ENCODE data around the gene GET3.

Gene GET3

GRCh38 chr19:12752056-12752781 lies 14.9 kb downstream of the GET3 start:
- DNase-seq (ENCODE audit: low read depth), result no peak

- DNase-seq (ENCODE audit: low read depth), result no peak
Observed at GRCh38 chr19:12754465-12755196, 17.3 kb downstream of the GET3 start.

GRCh38 chr19:12756150-12756883 lies 19.0 kb downstream of the GET3 start:
- DNase-seq (ENCODE audit: low read depth), result no peak

- peak; percentile 40 for DNase-seq (ENCODE audit: low read depth)
Observed at GRCh38 chr19:12757544-12758274, 20.4 kb downstream of the GET3 start.

- no peak for DNase-seq (ENCODE audit: low read depth)
Observed at GRCh38 chr19:12759686-12760085, 22.4 kb downstream of the GET3 start.

GRCh38 chr19:12763100-12763499 lies 25.8 kb downstream of the GET3 start:
- DNase-seq (ENCODE audit: low read depth), result no peak

GRCh38 chr19:12764698-12765097 lies 27.4 kb downstream of the GET3 start:
- DNase-seq (ENCODE audit: low read depth), result no peak

- peak; percentile 77 for DNase-seq (ENCODE audit: low read depth)
Observed at GRCh38 chr19:12766051-12766521, 28.8 kb downstream of the GET3 start.

- no peak for DNase-seq (ENCODE audit: low read depth)
Observed at GRCh38 chr19:12767150-12767549, 29.9 kb downstream of the GET3 start.

- no peak for DNase-seq (ENCODE audit: low read depth)
Observed at GRCh38 chr19:12767666-12768065, 30.4 kb downstream of the GET3 start.

GRCh38 chr19:12769689-12770088 lies 32.4 kb downstream of the GET3 start:
- DNase-seq (ENCODE audit: low read depth), result no peak

GRCh38 chr19:12770922-12771321 lies 33.6 kb downstream of the GET3 start:
- DNase-seq (ENCODE audit: low read depth), result no peak

GRCh38 chr19:12772323-12772722 lies 35.0 kb downstream of the GET3 start:
- DNase-seq (ENCODE audit: low read depth), result no peak

GRCh38 chr19:12773571-12773970 lies 36.3 kb downstream of the GET3 start:
- DNase-seq (ENCODE audit: low read depth), result no peak

- no peak for DNase-seq (ENCODE audit: low read depth)
Observed at GRCh38 chr19:12774588-12775555, 37.6 kb downstream of the GET3 start, which contains the start of gene HOOK2. TSS of gene HOOK2 (minus strand) at chr19:12775552. CDS start at chr19:12775449, 103 bp downstream.

GRCh38 chr19:12777217-12778016 lies 40.1 kb downstream of the GET3 start:
- peak; percentile 72 for DNase-seq (ENCODE audit: low read depth)

- no peak for DNase-seq (ENCODE audit: low read depth)
Observed at GRCh38 chr19:12778017-12778904, 41.0 kb downstream of the GET3 start.

GRCh38 chr19:12778905-12779161 lies 41.5 kb downstream of the GET3 start:
- no peak for DNase-seq (ENCODE audit: low read depth)
